ENCODE data around the gene MSLN. TPM values are rescaled to one million over a fixed set of nuclear protein-coding genes. Genes with fewer than 3 reads are reported as not detected.

MSLN gene
- total RNA-seq, 1 donor from 2014 or later: 1.0 TPM

GRCh38 chr16:788399-789126 lies 28.0 kb downstream of the MSLN start, which contains the start of gene CHTF18:
Gene CHTF18, plus strand, starts transcription at chr16:788620. Its CDS starts 65 bp downstream, at chr16:788685.
- Histone ChIP-seq H3K27ac (ENCODE audit: low read depth, low read length) (no peak within 1 kb of the TSS), H3K27me3 (ENCODE audit: control insufficient read depth in 3 of 3, insufficient read depth in 3 of 3, low read length in 3 of 3) (peaks cover 3 to 9% (median 6%) of the 10 kb centered on the region in 3 donors), H3K4me1 (ENCODE audit: control insufficient read depth in 3 of 3, insufficient read depth in 3 of 3, low read length in 3 of 3) (peaks cover 11 to 24% (median 15%) of the 10 kb centered on the region in 3 donors), H3K36me3 (ENCODE audit: control insufficient read depth in 3 of 3, insufficient read depth in 3 of 3, low read length in 3 of 3) (peaks cover 5 to 13% (median 6%) of the 10 kb centered on the region in 3 donors), H3K9me3 (ENCODE audit: control insufficient read depth in 3 of 3, low read length in 3 of 3) (no peaks in the 10 kb centered on the region), H3K4me3 (ENCODE audit: low read length in 3 of 3) (peak within 1 kb of the TSS; percentile 87 to 90 (median 90)), H3K9ac (ENCODE audit: low read depth in 1 of 3, low read length in 3 of 3) (peak within 1 kb of the TSS; percentile 88 to 91 (median 91))

DNA sequence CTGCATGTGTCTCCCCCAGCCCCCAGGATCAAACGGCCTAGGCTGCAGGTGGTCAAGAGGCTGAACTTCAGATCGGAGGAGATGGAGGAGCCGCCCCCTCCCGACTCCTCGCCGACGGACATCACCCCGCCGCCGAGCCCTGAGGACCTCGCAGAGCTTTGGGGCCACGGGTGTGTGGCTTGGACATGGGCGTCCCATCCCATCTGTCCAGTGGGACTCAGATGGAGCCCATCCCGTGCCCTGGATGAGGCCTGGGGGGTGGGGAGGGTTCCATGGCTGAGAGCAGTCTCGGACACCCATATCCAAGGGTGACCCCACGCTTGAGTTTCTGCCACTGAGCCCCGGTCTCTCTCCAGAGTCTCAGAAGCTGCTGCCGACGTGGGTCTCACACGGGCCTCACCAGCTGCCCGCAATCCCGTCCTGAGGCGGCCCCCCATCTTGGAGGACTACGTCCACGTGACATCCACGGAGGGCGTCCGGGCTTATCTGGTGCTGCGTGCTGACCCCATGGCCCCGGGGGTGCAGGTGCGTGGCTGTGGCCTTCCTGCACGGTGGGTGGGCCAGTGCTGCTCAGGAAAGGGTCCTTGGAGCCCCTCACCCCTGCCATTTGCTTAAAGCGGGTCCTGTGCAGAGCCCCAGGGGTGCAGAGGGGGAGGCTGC lies 28.8 kb downstream of the MSLN start:
- no peaks in the 10 kb centered on the region for H3K9me3 ChIP-seq (ENCODE audit: control insufficient read depth in 3 of 3, low read length in 3 of 3)
- H3K36me3 ChIP-seq (ENCODE audit: control insufficient read depth in 3 of 3, insufficient read depth in 3 of 3, low read length in 3 of 3): peaks cover 5 to 14% (median 6%) of the 10 kb centered on the region in 3 donors
- H3K9ac ChIP-seq (ENCODE audit: low read depth in 1 of 3, low read length in 3 of 3): peak overlapping the region; percentile 57 to 74 (median 62)
- H3K4me1 ChIP-seq (ENCODE audit: control insufficient read depth in 3 of 3, insufficient read depth in 3 of 3, low read length in 3 of 3): peaks cover 11 to 24% (median 15%) of the 10 kb centered on the region in 3 donors
- H3K27ac ChIP-seq (ENCODE audit: low read depth, low read length): no peak overlapping the region
- peak overlapping the region; percentile 77 to 83 (median 78) for H3K4me3 ChIP-seq (ENCODE audit: low read length in 3 of 3)
- peaks cover 0 to 2% (median 0%) of the 10 kb centered on the region in 3 donors for H3K27me3 ChIP-seq (ENCODE audit: control insufficient read depth in 3 of 3, insufficient read depth in 3 of 3, low read length in 3 of 3)

DNA sequence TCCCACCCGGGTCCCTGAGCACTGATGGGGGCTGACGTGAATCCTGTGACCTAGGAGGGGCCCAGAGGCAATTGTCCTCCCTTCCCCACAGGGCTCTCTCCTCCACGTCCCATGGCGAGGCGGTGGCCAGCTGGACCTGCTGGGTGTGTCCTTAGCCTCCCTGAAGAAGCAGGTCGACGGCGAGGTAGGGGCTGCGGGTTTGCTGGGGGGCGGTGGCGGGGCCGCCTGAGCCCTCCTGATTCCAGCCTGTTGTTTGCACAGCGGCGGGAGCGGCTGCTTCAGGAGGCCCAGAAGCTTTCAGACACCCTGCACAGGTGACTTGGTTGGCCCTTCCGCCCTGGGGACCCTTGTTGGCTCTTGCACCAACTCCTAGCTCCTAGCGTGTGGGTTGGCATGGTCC lies 29.6 kb downstream of the MSLN start:
- H3K36me3 ChIP-seq (ENCODE audit: control insufficient read depth in 3 of 3, insufficient read depth in 3 of 3, low read length in 3 of 3): peaks cover 5 to 14% (median 6%) of the 10 kb centered on the region in 3 donors

GRCh38 chr16:791131-791530 lies 30.6 kb downstream of the MSLN start:
- no peak overlapping the region for H3K9ac ChIP-seq (ENCODE audit: low read depth in 1 of 3, low read length in 3 of 3)

More for the DNA sequence above, 29.6 kb downstream of the MSLN start:
- Histone ChIP-seq H3K4me1 (ENCODE audit: control insufficient read depth in 3 of 3, insufficient read depth in 3 of 3, low read length in 3 of 3) (peaks cover 11 to 24% (median 15%) of the 10 kb centered on the region in 3 donors), H3K9ac (ENCODE audit: low read depth in 1 of 3, low read length in 3 of 3) (no peak overlapping the region), H3K4me3 (ENCODE audit: low read length in 3 of 3) (no peak overlapping the region), H3K27ac (ENCODE audit: low read depth, low read length) (no peak overlapping the region), H3K9me3 (ENCODE audit: control insufficient read depth in 3 of 3, low read length in 3 of 3) (no peaks in the 10 kb centered on the region), H3K27me3 (ENCODE audit: control insufficient read depth in 3 of 3, insufficient read depth in 3 of 3, low read length in 3 of 3) (no peaks in the 10 kb centered on the region)

DNA sequence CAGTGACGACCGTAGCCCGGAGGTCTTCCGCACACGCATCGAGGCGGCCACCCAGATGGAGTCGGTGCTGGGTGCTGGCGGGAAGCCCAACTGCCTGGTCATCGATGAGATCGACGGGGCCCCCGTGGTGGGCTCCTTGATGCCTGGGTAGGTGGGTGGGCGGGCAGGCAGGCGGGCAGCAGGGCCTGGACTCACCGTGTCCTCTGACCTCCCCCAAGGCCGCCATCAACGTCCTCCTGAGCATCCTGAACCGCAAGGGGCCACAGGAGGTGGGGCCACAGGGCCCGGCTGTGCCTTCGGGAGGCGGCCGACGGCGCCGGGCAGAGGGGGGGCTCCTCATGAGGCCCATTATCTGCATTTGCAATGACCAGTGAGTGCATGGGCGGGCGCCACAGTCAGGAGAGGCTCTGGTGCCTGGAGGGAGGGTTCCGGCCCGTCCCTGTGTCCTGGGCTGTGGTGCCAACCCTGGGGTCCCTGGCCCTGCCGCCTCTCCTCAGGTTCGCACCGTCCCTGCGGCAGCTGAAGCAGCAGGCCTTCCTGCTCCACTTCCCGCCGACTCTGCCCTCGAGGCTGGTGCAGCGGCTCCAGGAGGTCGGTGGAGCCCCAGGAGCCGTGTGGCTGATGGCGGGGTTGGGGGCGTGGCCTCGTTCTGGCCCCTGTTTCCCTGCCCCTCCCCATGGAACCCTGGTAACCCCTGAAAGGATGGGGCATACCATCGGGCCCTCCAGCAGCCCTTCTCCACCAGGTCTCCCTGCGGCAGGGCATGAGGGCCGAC lies 31.9 kb downstream of the MSLN start:
- no peak overlapping the region for H3K9ac ChIP-seq (ENCODE audit: low read depth in 1 of 3, low read length in 3 of 3)
- H3K27me3 ChIP-seq (ENCODE audit: control insufficient read depth in 3 of 3, insufficient read depth in 3 of 3, low read length in 3 of 3): peaks cover 0 to 8% (median 2%) of the 10 kb centered on the region in 3 donors
- no peaks in the 10 kb centered on the region for H3K9me3 ChIP-seq (ENCODE audit: control insufficient read depth in 3 of 3, low read length in 3 of 3)
- no peak overlapping the region for H3K27ac ChIP-seq (ENCODE audit: low read depth, low read length)
- peaks cover 0 to 8% (median 0%) of the 10 kb centered on the region in 3 donors for H3K36me3 ChIP-seq (ENCODE audit: control insufficient read depth in 3 of 3, insufficient read depth in 3 of 3, low read length in 3 of 3)
- peaks cover 10 to 16% (median 10%) of the 10 kb centered on the region in 3 donors for H3K4me1 ChIP-seq (ENCODE audit: control insufficient read depth in 3 of 3, insufficient read depth in 3 of 3, low read length in 3 of 3)
- no peak overlapping the region for H3K4me3 ChIP-seq (ENCODE audit: low read length in 3 of 3)

More at GRCh38 chr16:791131-791530, 30.6 kb downstream of the MSLN start:
- H3K27me3 ChIP-seq (ENCODE audit: control insufficient read depth in 3 of 3, insufficient read depth in 3 of 3, low read length in 3 of 3): peaks cover 0 to 4% (median 0%) of the 10 kb centered on the region in 3 donors
- H3K36me3 ChIP-seq (ENCODE audit: control insufficient read depth in 3 of 3, insufficient read depth in 3 of 3, low read length in 3 of 3): peaks cover 3 to 13% (median 6%) of the 10 kb centered on the region in 3 donors
- no peak overlapping the region for H3K27ac ChIP-seq (ENCODE audit: low read depth, low read length)
- H3K4me1 ChIP-seq (ENCODE audit: control insufficient read depth in 3 of 3, insufficient read depth in 3 of 3, low read length in 3 of 3): peaks cover 11 to 24% (median 15%) of the 10 kb centered on the region in 3 donors
- no peaks in the 10 kb centered on the region for H3K9me3 ChIP-seq (ENCODE audit: control insufficient read depth in 3 of 3, low read length in 3 of 3)
- no peak overlapping the region for H3K4me3 ChIP-seq (ENCODE audit: low read length in 3 of 3)

GRCh38 chr16:793414-793813 lies 32.9 kb downstream of the MSLN start:
- peaks cover 0 to 9% (median 8%) of the 10 kb centered on the region in 3 donors for H3K27me3 ChIP-seq (ENCODE audit: control insufficient read depth in 3 of 3, insufficient read depth in 3 of 3, low read length in 3 of 3)
- H3K36me3 ChIP-seq (ENCODE audit: control insufficient read depth in 3 of 3, insufficient read depth in 3 of 3, low read length in 3 of 3): peaks cover 0 to 8% (median 0%) of the 10 kb centered on the region in 3 donors
- no peak overlapping the region for H3K27ac ChIP-seq (ENCODE audit: low read depth, low read length)
- no peak overlapping the region for H3K4me3 ChIP-seq (ENCODE audit: low read length in 3 of 3)
- no peak overlapping the region for H3K9ac ChIP-seq (ENCODE audit: low read depth in 1 of 3, low read length in 3 of 3)
- H3K9me3 ChIP-seq (ENCODE audit: control insufficient read depth in 3 of 3, low read length in 3 of 3): no peaks in the 10 kb centered on the region
- H3K4me1 ChIP-seq (ENCODE audit: control insufficient read depth in 3 of 3, insufficient read depth in 3 of 3, low read length in 3 of 3): peaks cover 5 to 11% (median 6%) of the 10 kb centered on the region in 3 donors

DNA sequence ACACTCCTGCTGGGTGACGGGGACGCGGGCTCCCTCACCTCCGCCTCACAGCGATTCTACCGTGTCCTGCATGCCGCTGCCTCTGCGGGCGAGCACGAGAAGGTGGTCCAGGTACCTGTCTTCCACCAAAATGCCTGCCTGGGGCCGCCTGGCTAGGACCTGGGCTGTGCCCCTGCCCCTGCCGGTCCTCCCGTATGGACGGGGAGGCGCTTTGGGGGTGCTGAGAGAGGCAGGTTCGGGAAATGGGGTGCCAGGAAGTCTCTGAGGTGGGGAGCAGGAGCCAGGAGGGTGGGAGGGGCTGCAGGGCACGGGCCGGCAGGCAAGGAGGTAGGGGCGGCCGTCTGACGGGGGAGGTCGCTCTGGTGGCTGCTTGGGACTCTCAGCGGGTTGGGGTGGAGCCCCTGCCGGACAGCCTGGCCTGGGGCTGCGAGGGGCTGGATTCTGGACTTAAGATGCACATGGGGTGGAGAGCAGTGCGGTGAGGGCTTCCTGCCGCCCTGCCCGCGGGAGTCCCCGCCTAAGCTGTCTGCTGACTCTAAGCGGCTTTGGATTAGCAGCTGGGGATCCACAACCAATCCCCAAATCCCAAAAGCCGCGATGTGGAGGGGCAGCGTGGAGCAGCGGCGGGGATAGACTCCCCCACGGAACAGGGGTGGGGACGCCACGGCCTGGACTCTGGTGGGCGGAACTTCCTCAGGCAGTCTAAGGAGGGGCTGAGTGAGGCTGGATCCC lies 33.7 kb downstream of the MSLN start:
- H3K4me1 ChIP-seq (ENCODE audit: control insufficient read depth in 3 of 3, insufficient read depth in 3 of 3, low read length in 3 of 3): peaks cover 0 to 3% (median 0%) of the 10 kb centered on the region in 3 donors
- no peaks in the 10 kb centered on the region for H3K9me3 ChIP-seq (ENCODE audit: control insufficient read depth in 3 of 3, low read length in 3 of 3)
- H3K36me3 ChIP-seq (ENCODE audit: control insufficient read depth in 3 of 3, insufficient read depth in 3 of 3, low read length in 3 of 3): peaks cover 0 to 8% (median 0%) of the 10 kb centered on the region in 3 donors
- peaks cover 4 to 17% (median 15%) of the 10 kb centered on the region in 3 donors for H3K27me3 ChIP-seq (ENCODE audit: control insufficient read depth in 3 of 3, insufficient read depth in 3 of 3, low read length in 3 of 3)
- no peak overlapping the region for H3K4me3 ChIP-seq (ENCODE audit: low read length in 3 of 3)
- H3K27ac ChIP-seq (ENCODE audit: low read depth, low read length): no peak overlapping the region
- no peak overlapping the region for H3K9ac ChIP-seq (ENCODE audit: low read depth in 1 of 3, low read length in 3 of 3)

DNA sequence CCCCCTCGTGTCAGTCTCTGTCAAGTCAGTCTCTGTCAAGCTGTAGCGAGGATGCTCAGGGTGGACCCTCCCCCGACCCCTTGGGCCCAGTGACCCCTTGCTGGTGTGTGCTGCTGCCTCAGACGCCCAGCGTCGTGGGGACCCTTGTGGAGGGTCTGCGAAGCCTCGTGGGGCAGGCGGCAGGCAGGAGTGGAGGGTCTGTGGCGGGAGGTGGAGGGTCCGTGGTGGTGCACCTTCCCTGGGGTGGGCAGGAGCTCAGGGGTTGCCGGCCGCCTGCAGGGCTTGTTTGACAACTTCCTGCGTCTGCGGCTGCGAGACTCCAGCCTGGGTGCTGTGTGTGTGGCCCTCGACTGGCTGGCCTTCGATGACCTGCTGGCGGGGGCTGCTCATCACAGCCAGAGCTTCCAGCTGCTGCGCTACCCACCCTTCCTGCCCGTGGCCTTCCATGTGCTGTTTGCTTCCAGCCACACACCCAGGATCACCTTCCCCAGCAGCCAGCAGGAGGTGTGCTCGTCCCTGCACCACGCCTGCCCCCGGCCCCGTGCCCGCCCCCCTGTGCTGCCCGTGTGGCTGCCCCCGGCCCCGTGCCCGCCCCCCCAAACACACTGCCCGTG lies 34.4 kb downstream of the MSLN start:
- H3K27ac ChIP-seq (ENCODE audit: low read depth, low read length): no peak overlapping the region
- no peak overlapping the region for H3K4me3 ChIP-seq (ENCODE audit: low read length in 3 of 3)
- H3K27me3 ChIP-seq (ENCODE audit: control insufficient read depth in 3 of 3, insufficient read depth in 3 of 3, low read length in 3 of 3): peaks cover 4 to 23% (median 15%) of the 10 kb centered on the region in 3 donors
- peaks cover 0 to 8% (median 0%) of the 10 kb centered on the region in 3 donors for H3K36me3 ChIP-seq (ENCODE audit: control insufficient read depth in 3 of 3, insufficient read depth in 3 of 3, low read length in 3 of 3)
- no peak overlapping the region for H3K9ac ChIP-seq (ENCODE audit: low read depth in 1 of 3, low read length in 3 of 3)
- H3K9me3 ChIP-seq (ENCODE audit: control insufficient read depth in 3 of 3, low read length in 3 of 3): no peaks in the 10 kb centered on the region
- H3K4me1 ChIP-seq (ENCODE audit: control insufficient read depth in 3 of 3, insufficient read depth in 3 of 3, low read length in 3 of 3): no peaks in the 10 kb centered on the region
